ENCODE results near the gene DGAT2.

Gene DGAT2

DNA sequence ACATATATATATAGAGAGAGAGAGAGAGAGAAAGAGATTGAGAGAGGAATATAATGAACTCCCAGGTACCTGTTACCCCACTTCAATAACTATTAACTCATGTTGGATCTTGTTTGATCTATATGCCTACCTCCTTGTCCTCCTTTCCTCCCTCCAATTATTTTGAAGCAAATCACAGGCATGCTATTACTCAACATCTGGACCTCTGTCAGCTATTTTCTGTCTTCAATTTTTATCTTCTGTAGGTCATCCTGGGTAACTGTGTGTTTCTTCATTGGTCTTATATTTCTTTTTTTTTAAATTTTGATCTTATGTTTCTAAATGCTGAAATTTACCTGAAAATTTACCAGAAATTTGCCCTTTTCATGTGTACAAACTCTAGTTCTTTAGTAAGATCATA lies 71.3 kb downstream of the DGAT2 start:
- peak; percentile 27 for DNase-seq (ENCODE audit: low read depth)
- H3K4me3 ChIP-seq (replicated peaks; ENCODE audit: low read depth, low read length), result no peak overlapping the region
- TF ChIP-seq, protein P1, sequence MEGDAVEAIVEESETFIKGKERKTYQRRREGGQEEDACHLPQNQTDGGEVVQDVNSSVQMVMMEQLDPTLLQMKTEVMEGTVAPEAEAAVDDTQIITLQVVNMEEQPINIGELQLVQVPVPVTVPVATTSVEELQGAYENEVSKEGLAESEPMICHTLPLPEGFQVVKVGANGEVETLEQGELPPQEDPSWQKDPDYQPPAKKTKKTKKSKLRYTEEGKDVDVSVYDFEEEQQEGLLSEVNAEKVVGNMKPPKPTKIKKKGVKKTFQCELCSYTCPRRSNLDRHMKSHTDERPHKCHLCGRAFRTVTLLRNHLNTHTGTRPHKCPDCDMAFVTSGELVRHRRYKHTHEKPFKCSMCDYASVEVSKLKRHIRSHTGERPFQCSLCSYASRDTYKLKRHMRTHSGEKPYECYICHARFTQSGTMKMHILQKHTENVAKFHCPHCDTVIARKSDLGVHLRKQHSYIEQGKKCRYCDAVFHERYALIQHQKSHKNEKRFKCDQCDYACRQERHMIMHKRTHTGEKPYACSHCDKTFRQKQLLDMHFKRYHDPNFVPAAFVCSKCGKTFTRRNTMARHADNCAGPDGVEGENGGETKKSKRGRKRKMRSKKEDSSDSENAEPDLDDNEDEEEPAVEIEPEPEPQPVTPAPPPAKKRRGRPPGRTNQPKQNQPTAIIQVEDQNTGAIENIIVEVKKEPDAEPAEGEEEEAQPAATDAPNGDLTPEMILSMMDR (IDR thresholded peaks at IDR 0.05; ENCODE audit: low read length, missing control alignments), result no peak

DNA sequence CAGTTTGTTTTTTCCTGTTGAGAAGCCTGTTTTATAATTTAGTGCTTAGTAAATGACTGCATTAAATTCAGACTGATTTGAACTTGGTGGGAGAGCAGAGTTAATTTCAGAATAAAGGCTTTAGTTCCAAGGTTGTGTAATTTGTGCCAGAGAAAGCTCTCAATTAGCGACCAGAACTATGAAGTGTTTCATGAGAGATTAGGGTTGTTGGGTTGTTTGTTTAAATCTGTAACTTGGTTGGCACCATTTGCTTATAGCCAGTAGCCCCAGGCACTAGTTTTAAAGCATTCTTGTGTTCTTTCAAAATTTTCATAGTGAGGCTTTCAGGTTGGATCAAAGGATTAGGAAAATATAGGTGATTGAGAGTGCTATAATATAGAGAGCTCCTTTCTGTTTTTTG lies 71.9 kb downstream of the DGAT2 start:
- TF ChIP-seq, protein P1 (IDR thresholded peaks at IDR 0.05; ENCODE audit: low read length, missing control alignments), result no peak
- no peak for DNase-seq (ENCODE audit: low read depth)
- H3K4me3 ChIP-seq (replicated peaks; ENCODE audit: low read depth, low read length), result no peak overlapping the region

- DNase-seq (ENCODE audit: low read depth), result no peak
- H3K4me3 ChIP-seq (replicated peaks; ENCODE audit: low read depth, low read length), result no peak overlapping the region
- TF ChIP-seq, protein P1 (IDR thresholded peaks at IDR 0.05; ENCODE audit: low read length, missing control alignments), result no peak
Measured at GRCh38 chr11:75841739-75842138, 73.2 kb downstream of the DGAT2 start.

DNA sequence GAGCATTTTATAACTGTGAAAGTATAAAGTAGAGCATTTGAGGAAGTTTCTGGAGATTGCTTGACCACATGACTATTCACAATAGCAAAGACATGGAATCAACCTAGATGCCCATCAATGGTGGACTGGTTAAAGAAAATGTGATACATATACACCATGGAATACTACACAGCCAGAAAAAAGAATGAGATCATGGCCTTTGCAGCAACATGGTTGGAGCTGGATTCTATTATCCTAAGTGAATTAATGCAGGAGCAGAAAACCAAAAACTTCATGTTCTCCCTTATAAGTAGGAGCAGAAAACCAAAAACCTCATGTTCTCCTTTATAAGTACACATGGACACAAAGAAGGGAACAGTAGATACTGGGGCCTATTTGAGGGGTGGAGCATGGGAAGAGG lies 76.7 kb downstream of the DGAT2 start:
- H3K4me3 ChIP-seq (replicated peaks; ENCODE audit: low read depth, low read length), result no peak overlapping the region

DNA sequence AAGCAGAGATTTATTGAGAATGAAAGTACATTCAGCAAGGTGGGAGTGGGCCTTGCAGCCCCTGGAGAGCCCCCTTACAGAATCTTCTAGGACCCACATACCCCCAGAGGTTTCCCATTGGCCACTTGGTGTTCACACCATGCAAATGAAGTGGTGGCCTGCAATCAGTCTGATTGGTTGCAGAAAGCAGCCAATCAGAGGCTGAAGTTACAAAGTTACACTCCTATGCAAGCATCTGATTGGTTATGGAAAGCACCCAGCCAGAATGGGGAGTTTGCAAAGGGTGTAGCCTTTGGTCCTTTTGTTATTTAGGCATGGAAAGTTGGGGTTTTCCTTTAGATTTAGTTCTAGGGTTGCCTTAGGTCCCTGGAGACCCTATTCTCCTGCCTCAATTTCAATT lies 81.3 kb downstream of the DGAT2 start:
- TF ChIP-seq, protein P1 (IDR thresholded peaks at IDR 0.05; ENCODE audit: low read length, missing control alignments), result no peak
- H3K4me3 ChIP-seq (replicated peaks; ENCODE audit: low read depth, low read length), result no peak overlapping the region
- DNase-seq (ENCODE audit: low read depth), result no peak

More for the DNA sequence above, 76.7 kb downstream of the DGAT2 start:
- no peak for DNase-seq (ENCODE audit: low read depth)
- TF ChIP-seq, protein P1 (IDR thresholded peaks at IDR 0.05; ENCODE audit: low read length, missing control alignments), result no peak

DNA sequence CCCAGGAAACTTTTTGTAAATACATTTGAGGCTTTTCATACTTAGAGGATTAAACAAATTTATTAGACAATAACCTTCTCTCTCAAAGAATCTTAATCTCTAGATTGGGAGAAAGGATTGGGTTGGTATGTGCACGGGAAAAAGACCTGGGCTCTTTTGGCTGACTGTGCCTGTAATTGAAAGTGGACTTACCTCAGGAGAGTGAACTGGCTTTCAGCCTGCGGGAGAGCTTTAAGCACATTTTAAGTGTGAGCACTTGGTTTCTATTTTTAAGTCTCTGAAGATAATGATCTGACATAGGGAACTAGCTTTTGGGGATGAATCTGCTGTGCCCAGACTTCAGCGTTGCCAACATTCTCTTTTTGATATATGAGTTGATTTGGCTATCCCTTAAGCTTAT lies 82.2 kb downstream of the DGAT2 start:
- TF ChIP-seq, protein P1 (IDR thresholded peaks at IDR 0.05; ENCODE audit: low read length, missing control alignments), result no peak
- DNase-seq (ENCODE audit: low read depth), result no peak
- no peak overlapping the region for H3K4me3 ChIP-seq (replicated peaks; ENCODE audit: low read depth, low read length)
